ENCODE measurements around the gene CRTC1. TPM values are rescaled to one million over a fixed set of nuclear protein-coding genes. Genes with fewer than 3 reads are reported as not detected.

Gene CRTC1
- total RNA-seq, 1 donor, result 6.7 TPM

- peak in 1 of 3 donors; percentile 43 for DNase-seq (ENCODE audit: low read depth in 2 of 3, low spot score in 2 of 3)
These were observed 78.9 kb downstream of the CRTC1 start for GRCh38 chr19:18762125-18763023.

GRCh38 chr19:18763674-18764590 is 80.5 kb downstream of the CRTC1 start:
- no peak for DNase-seq (ENCODE audit: low read depth in 2 of 3, low spot score in 2 of 3)

GRCh38 chr19:18764591-18765051 is 81.1 kb downstream of the CRTC1 start:
- DNase-seq (ENCODE audit: low read depth in 2 of 3, low spot score in 2 of 3), result peak in 1 of 3 donors; percentile 21

- no peak for DNase-seq (ENCODE audit: low read depth in 2 of 3, low spot score in 2 of 3)
These were observed 81.7 kb downstream of the CRTC1 start for GRCh38 chr19:18765224-18765623.

GRCh38 chr19:18768046-18768771 is 84.7 kb downstream of the CRTC1 start:
- DNase-seq (ENCODE audit: low read depth in 2 of 3, low spot score in 2 of 3), result no peak

GRCh38 chr19:18768997-18769891 is 85.8 kb downstream of the CRTC1 start:
- DNase-seq (ENCODE audit: low read depth in 2 of 3, low spot score in 2 of 3), result no peak

- no peak for DNase-seq (ENCODE audit: low read depth in 2 of 3, low spot score in 2 of 3)
These were observed 86.6 kb downstream of the CRTC1 start for GRCh38 chr19:18769989-18770528.

GRCh38 chr19:18770663-18771327 is 87.3 kb downstream of the CRTC1 start:
- no peak for DNase-seq (ENCODE audit: low read depth in 2 of 3, low spot score in 2 of 3)

GRCh38 chr19:18771328-18772242 is 88.1 kb downstream of the CRTC1 start:
- DNase-seq (ENCODE audit: low read depth in 2 of 3, low spot score in 2 of 3), result no peak

- DNase-seq (ENCODE audit: low read depth in 2 of 3, low spot score in 2 of 3), result no peak
These were observed 89.4 kb downstream of the CRTC1 start for GRCh38 chr19:18772620-18773587.

- DNase-seq (ENCODE audit: low read depth in 2 of 3, low spot score in 2 of 3), result no peak
These were observed 90.2 kb downstream of the CRTC1 start for GRCh38 chr19:18773682-18774081.

- no peak for DNase-seq (ENCODE audit: low read depth in 2 of 3, low spot score in 2 of 3)
These were observed 90.6 kb downstream of the CRTC1 start for GRCh38 chr19:18774107-18774506.

GRCh38 chr19:18774782-18775444 is 91.4 kb downstream of the CRTC1 start:
- no peak for DNase-seq (ENCODE audit: low read depth in 2 of 3, low spot score in 2 of 3)

GRCh38 chr19:18775586-18776287 is 92.3 kb downstream of the CRTC1 start:
- no peak for DNase-seq (ENCODE audit: low read depth in 2 of 3, low spot score in 2 of 3)

GRCh38 chr19:18776288-18776594 is 92.8 kb downstream of the CRTC1 start:
- no peak for DNase-seq (ENCODE audit: low read depth in 2 of 3, low spot score in 2 of 3)

- no peak for DNase-seq (ENCODE audit: low read depth in 2 of 3, low spot score in 2 of 3)
These were observed 93.3 kb downstream of the CRTC1 start for GRCh38 chr19:18776736-18777135.

Data from hematopoietic multipotent progenitor cell (in vitro differentiated cells).